Measurements from ENCODE around the gene SLC35E2B.
"Not testable (repeated sequence)": the region's sequence is repeated elsewhere in the genome, so short reads cannot be mapped to it uniquely, and the experiment has no call there.

The SLC35E2B gene

GRCh38 chr1:1692714-1693647, at the start of gene SLC35E2B:
SLC35E2B (minus strand) TSS chr1:1692795; CDS start chr1:1676699, 16,096 bp downstream.
- in situ Hi-C loops (cut with HindIII; ENCODE audit: low sequenced_read_pairs), result not testable (repeated sequence)

- in situ Hi-C loops (cut with HindIII; ENCODE audit: low sequenced_read_pairs), result not testable (repeated sequence)
Observed at GRCh38 chr1:1741013-1741412, 48.4 kb upstream of the SLC35E2B start.

GRCh38 chr1:1738799-1739337, 46.3 kb upstream of the SLC35E2B start:
- in situ Hi-C loops (cut with HindIII; ENCODE audit: low sequenced_read_pairs), result not testable (repeated sequence)

GRCh38 chr1:1737675-1738590, 45.3 kb upstream of the SLC35E2B start:
- in situ Hi-C loops (cut with HindIII; ENCODE audit: low sequenced_read_pairs), result not testable (repeated sequence)

GRCh38 chr1:1732381-1732780, 39.8 kb upstream of the SLC35E2B start:
- in situ Hi-C loops (cut with HindIII; ENCODE audit: low sequenced_read_pairs), result no loop called here

GRCh38 chr1:1730870-1731269, 38.3 kb upstream of the SLC35E2B start:
- in situ Hi-C loops (cut with HindIII; ENCODE audit: low sequenced_read_pairs), result no loop called here

GRCh38 chr1:1730230-1730629, 37.6 kb upstream of the SLC35E2B start:
- in situ Hi-C loops (cut with HindIII; ENCODE audit: low sequenced_read_pairs), result not testable (repeated sequence)

GRCh38 chr1:1729116-1729816, 36.7 kb upstream of the SLC35E2B start:
- in situ Hi-C loops (cut with HindIII; ENCODE audit: low sequenced_read_pairs), result not testable (repeated sequence)

- in situ Hi-C loops (cut with HindIII; ENCODE audit: low sequenced_read_pairs), result not testable (repeated sequence)
Observed at GRCh38 chr1:1728308-1729005, 35.9 kb upstream of the SLC35E2B start.

- in situ Hi-C loops (cut with HindIII; ENCODE audit: low sequenced_read_pairs), result not testable (repeated sequence)
Observed at GRCh38 chr1:1727131-1727651, 34.6 kb upstream of the SLC35E2B start.

- in situ Hi-C loops (cut with HindIII; ENCODE audit: low sequenced_read_pairs), result not testable (repeated sequence)
Observed at GRCh38 chr1:1726088-1726487, 33.5 kb upstream of the SLC35E2B start.

- in situ Hi-C loops (cut with HindIII; ENCODE audit: low sequenced_read_pairs), result not testable (repeated sequence)
Observed at GRCh38 chr1:1724035-1724864, 31.7 kb upstream of the SLC35E2B start, which contains the start of gene CDK11A. CDK11A (minus strand) TSS chr1:1724357; CDS start chr1:1722818, 1,539 bp downstream.

GRCh38 chr1:1721201-1721600, 28.6 kb upstream of the SLC35E2B start:
- in situ Hi-C loops (cut with HindIII; ENCODE audit: low sequenced_read_pairs), result no loop called here

GRCh38 chr1:1715109-1715883, 22.7 kb upstream of the SLC35E2B start:
- in situ Hi-C loops (cut with HindIII; ENCODE audit: low sequenced_read_pairs), result not testable (repeated sequence)

GRCh38 chr1:1707897-1708296, 15.3 kb upstream of the SLC35E2B start:
- in situ Hi-C loops (cut with HindIII; ENCODE audit: low sequenced_read_pairs), result not testable (repeated sequence)

- in situ Hi-C loops (cut with HindIII; ENCODE audit: low sequenced_read_pairs), result not testable (repeated sequence)
Observed at GRCh38 chr1:1707241-1707640, 14.6 kb upstream of the SLC35E2B start.

GRCh38 chr1:1705623-1706022, 13.0 kb upstream of the SLC35E2B start:
- in situ Hi-C loops (cut with HindIII; ENCODE audit: low sequenced_read_pairs), result not testable (repeated sequence)

All from DLD1 (cell line).